GM12878 (cell line): ENCODE results near the gene METTL27. TPM values are rescaled to one million over a fixed set of nuclear protein-coding genes. Genes with fewer than 3 reads are reported as not detected.

ENCODE experiments used
- ATAC-seq: fragments of 200-7000 bp; cut with Tn5 transposase; 3 replicates; pipeline ENCODE4 v1.9.1; 2020; ENCODE audit warnings: mild to moderate bottlenecking, moderate library complexity
- BruUV-seq: library from RNA; stranded (reverse); fragments of 400-500 nt; replicated peaks from 2 replicates; lab custom pipeline; 2021; lab: Mats Ljungman, UMichigan
- CTCF ChIA-PET: fragments of 300-600 bp; sonication (Branson Sonifier 250); formaldehyde crosslinking; extraction: SDS; loops from one replicate; lab custom pipeline; 2021; ENCODE audit warnings: inconsistent platforms; lab: Yijun Ruan, JAX
- POLR2A ChIA-PET: fragments of 350-600 bp; formaldehyde crosslinking; extraction: SDS; loops from one replicate; lab custom pipeline; 2021; ENCODE audit warnings: inconsistent platforms; lab: Charles Lee
- RAD21 ChIA-PET: fragments of 300-600 bp; sonication (Branson Sonifier 250); formaldehyde crosslinking; loops from one replicate; lab custom pipeline; 2023; ENCODE audit warnings: antibody characterized with exemption; ENCODE audit not compliant: unreplicated experiment; lab: Charles Lee
- SMC1A ChIA-PET: fragments of 300-600 bp; sonication (Branson Sonifier 250); formaldehyde crosslinking; loops from one replicate; lab custom pipeline; 2023; ENCODE audit not compliant: unreplicated experiment, uncharacterized antibody; lab: Charles Lee
- DNase-seq: peaks from one replicate; pipeline ENCODE4 v3.0.0-alpha.2; 2011; ENCODE audit warnings: low read depth, low spot score
- FAIRE-seq: peaks from 3 replicates; lab custom pipeline; 2011; peaks lifted over from hg19 to GRCh38; lab: Jason Lieb, UNC
- H2AFZ ChIP-seq: 2 replicates; pipeline ENCODE4 v1.6.0; 2011; ENCODE audit warnings: low read depth, low read length, control low read depth; ENCODE audit not compliant: control insufficient read depth
- H3K27ac ChIP-seq: 2 replicates; pipeline ENCODE4 v1.5.1; 2011; ENCODE audit warnings: control low read depth; ENCODE audit not compliant: control insufficient read depth, insufficient read depth
- H3K27me3 ChIP-seq, 2 experiments: replicated peaks in 1 of 2; 2 replicates each; pipeline versions ENCODE4 v1.6.0 to v1.6.1; 2011; ENCODE audit warnings: low read length in 1 of 2; ENCODE audit not compliant: control insufficient read depth in 2 of 2, insufficient read depth in 2 of 2
- H3K36me3 ChIP-seq, 2 experiments: 2 replicates each; pipeline ENCODE4 v1.5.1; 2011; ENCODE audit warnings: low read length in 1 of 2; ENCODE audit not compliant: control insufficient read depth in 2 of 2, insufficient read depth in 2 of 2
- H3K4me1 ChIP-seq: 2 replicates; pipeline ENCODE4 v1.6.1; 2011; ENCODE audit warnings: mild to moderate bottlenecking, low read length, moderate library complexity, mixed read lengths; ENCODE audit not compliant: control insufficient read depth, insufficient read depth
- H3K4me2 ChIP-seq: 2 replicates; pipeline ENCODE4 v1.6.0; 2011; ENCODE audit warnings: control low read depth; ENCODE audit not compliant: control insufficient read depth, insufficient read depth
- H3K4me3 ChIP-seq: fragments of 200-600 bp; sonication (generic); 2 replicates; pipeline ENCODE4 v1.5.1; 2016
- H3K79me2 ChIP-seq: 2 replicates; pipeline ENCODE4 v1.6.0; 2011; ENCODE audit warnings: low read length; ENCODE audit not compliant: control insufficient read depth, insufficient read depth
- H3K9ac ChIP-seq: 2 replicates; pipeline ENCODE4 v1.8.0; 2011; ENCODE audit warnings: low read length, control low read depth, mixed read lengths; ENCODE audit not compliant: control insufficient read depth, insufficient read depth
- H3K9me3 ChIP-seq: replicated peaks from 3 replicates; pipeline ENCODE4 v1.5.1; 2011; ENCODE audit warnings: mild to moderate bottlenecking, low read length; ENCODE audit not compliant: control insufficient read depth, insufficient read depth
- H4K20me1 ChIP-seq: 2 replicates; pipeline ENCODE4 v1.6.0; 2011; ENCODE audit not compliant: control insufficient read depth, insufficient read depth
- ATF3 ChIP-seq: IDR thresholded peaks from 2 replicates; pipeline ENCODE4 v1.6.1; 2011; ENCODE audit warnings: low read depth, mild to moderate bottlenecking, low read length, moderate library complexity, borderline replicate concordance; ENCODE audit errors: extremely low read depth
- BCL3 ChIP-seq: IDR thresholded peaks from 2 replicates; pipeline ENCODE4 v1.6.1; 2011; ENCODE audit warnings: borderline replicate concordance, low read depth, mild to moderate bottlenecking, moderate library complexity, low read length; ENCODE audit not compliant: insufficient read depth, poor library complexity, severe bottlenecking
- CBFB ChIP-seq: IDR thresholded peaks from 2 replicates; pipeline ENCODE4 v1.6.1; 2016; ENCODE audit warnings: antibody characterized with exemption, low read depth
- ESRRA ChIP-seq: IDR thresholded peaks from 2 replicates; pipeline ENCODE4 v1.6.1; 2012; ENCODE audit warnings: mild to moderate bottlenecking, low read length, improper control_type of control experiment
- EZH2 ChIP-seq: IDR thresholded peaks from 2 replicates; pipeline ENCODE4 v1.6.1; 2012; ENCODE audit warnings: low read depth, mild to moderate bottlenecking, control low read depth, inconsistent platforms, low read length, borderline replicate concordance; ENCODE audit not compliant: control insufficient read depth
- JUNB ChIP-seq: IDR thresholded peaks from 2 replicates; pipeline ENCODE4 v1.6.1; 2016; ENCODE audit warnings: antibody characterized with exemption, mild to moderate bottlenecking
- MTA3 ChIP-seq: IDR thresholded peaks from 2 replicates; pipeline ENCODE4 v1.6.1; 2012; ENCODE audit warnings: low read length, inconsistent platforms, borderline replicate concordance
- RB1 ChIP-seq: fragments of 450-650 bp; formaldehyde crosslinking; IDR thresholded peaks from 2 replicates; pipeline ENCODE4 v1.6.1; 2017; ENCODE audit warnings: mild to moderate bottlenecking, borderline replicate concordance
- RELA ChIP-seq: fragments of 450-650 bp; IDR thresholded peaks from 2 replicates; pipeline ENCODE4 v1.8.0; 2014; ENCODE audit warnings: borderline replicate concordance; ENCODE audit not compliant: partially characterized antibody
- SKIL ChIP-seq: fragments of 450-650 bp; IDR thresholded peaks from 2 replicates; pipeline ENCODE4 v1.6.1; 2017; ENCODE audit warnings: mild to moderate bottlenecking, low read depth, inconsistent platforms; ENCODE audit not compliant: poor library complexity, severe bottlenecking
- STAT1 ChIP-seq: fragments of 450-650 bp; conservative IDR thresholded peaks from 2 replicates; pipeline ENCODE4 v1.6.1; 2014; ENCODE audit warnings: antibody characterized with exemption, mild to moderate bottlenecking
- ZZZ3 ChIP-seq: IDR thresholded peaks from 2 replicates; pipeline ENCODE4 v1.6.1; 2011; ENCODE audit warnings: low read depth; ENCODE audit not compliant: control insufficient read depth, insufficient read length
- WGBS: methylation state at CpG from one replicate; pipeline ENCODE4 v1.1.6; 2016; ENCODE audit warnings: low lambda C conversion rate; ENCODE audit not compliant: insufficient replicate concordance, insufficient coverage; ENCODE audit errors: missing lambda C conversion rate; 5-methylcytosine and 5-hydroxymethylcytosine counted together
- in situ Hi-C: fragments of 300-500 bp; cut with MboI; formaldehyde crosslinking; loops from 9 replicates; pipeline ENCODE4 v1.14.3; 2018; ENCODE audit warnings: mixed read lengths
- intact Hi-C: fragments of 100-400 bp; cut with micrococcal nuclease; formaldehyde crosslinking; loops from one replicate; pipeline ENCODE4 v1.14.2; 2022; ENCODE audit not compliant: unreplicated experiment
- polyA plus RNA-seq, 11 experiments: library from polyadenylated mRNA; depleted of rRNA in 4 of 11; unstranded in 6 of 11; stranded (reverse) in 5 of 11; fragments of >200 nt; fragmentation: Nextera tagmentation in 4 of 11; fragmentation: Illumina TruSeq in 1 of 11; extraction: Ambion mirVana in 4 of 11; extraction: Trizol in 1 of 11; gene quantifications; 1 replicate in 1 of 11; 2 replicates in 10 of 11; pipeline versions ENCODE4 v1.2.1 to v1.2.3, GENCODE V29; 2011 to 2016; ENCODE audit warnings: inconsistent platforms in 2 of 11, missing spikeins in 2 of 11, low read depth in 1 of 11
- total RNA-seq, 4 experiments: library from RNA; depleted of rRNA in 3 of 4; stranded (reverse); fragments of >200 nt in 3 of 4; fragmentation: Illumina TruSeq in 1 of 4; extraction: Trizol in 1 of 4; gene quantifications; 2 replicates each; pipeline versions ENCODE4 v1.2.1 to v1.2.3, GENCODE V29; 2013 to 2021
- TF ChIP-seq, protein P1 (sequence below): fragments of 450-650 bp; IDR thresholded peaks from 2 replicates; pipeline ENCODE4 v1.6.1; 2018; ENCODE audit warnings: mild to moderate bottlenecking, low read depth, moderate library complexity; ENCODE audit not compliant: partially characterized antibody
- TF ChIP-seq, protein P2 (sequence below): IDR thresholded peaks from 2 replicates; pipeline ENCODE4 v1.6.1; 2011; ENCODE audit warnings: borderline replicate concordance, low read depth, mild to moderate bottlenecking, moderate library complexity, mixed read lengths, low read length; ENCODE audit not compliant: insufficient read depth; ENCODE audit errors: extremely low read length

METTL27 gene
- total and polyA plus RNA-seq, 10 of the 15 experiments (the other 5 are each of a cell fraction or from before 2014, with no cell fraction given): 0.10 to 3.4 (median 0.68) TPM

- Histone ChIP-seq H3K4me1 (peaks cover 12% of the 10 kb centered on the region), H3K27ac (no peak overlapping the region), H3K4me2 (no peak overlapping the region), H4K20me1 (no peaks in the 10 kb centered on the region), H3K27me3 (peaks cover 0 to 2% of the 10 kb centered on the region in 2 experiments; a peak in 1 of 4 replicates), H3K9me3 (no peaks in the 10 kb centered on the region), H3K4me3 (no peak overlapping the region), H3K79me2 (no peaks in the 10 kb centered on the region), H3K36me3 (no peaks in the 10 kb centered on the region), H3K9ac (no peak overlapping the region), H2AFZ (no peak overlapping the region)
- BruUV-seq: no TSS peak
- intact Hi-C loops (no loop called here), in situ Hi-C loops (no loop called here)
- RAD21 ChIA-PET: no interaction called here
- SMC1A ChIA-PET: interaction anchor here (0.8 kb wide), 1 partner anchor 26 kb away, joined by 3 read pairs; no protein-coding TSS in a partner anchor
- TF ChIP-seq RELA: no peak
- no peak for TF ChIP-seq SKIL
- TF ChIP-seq, protein P1, sequence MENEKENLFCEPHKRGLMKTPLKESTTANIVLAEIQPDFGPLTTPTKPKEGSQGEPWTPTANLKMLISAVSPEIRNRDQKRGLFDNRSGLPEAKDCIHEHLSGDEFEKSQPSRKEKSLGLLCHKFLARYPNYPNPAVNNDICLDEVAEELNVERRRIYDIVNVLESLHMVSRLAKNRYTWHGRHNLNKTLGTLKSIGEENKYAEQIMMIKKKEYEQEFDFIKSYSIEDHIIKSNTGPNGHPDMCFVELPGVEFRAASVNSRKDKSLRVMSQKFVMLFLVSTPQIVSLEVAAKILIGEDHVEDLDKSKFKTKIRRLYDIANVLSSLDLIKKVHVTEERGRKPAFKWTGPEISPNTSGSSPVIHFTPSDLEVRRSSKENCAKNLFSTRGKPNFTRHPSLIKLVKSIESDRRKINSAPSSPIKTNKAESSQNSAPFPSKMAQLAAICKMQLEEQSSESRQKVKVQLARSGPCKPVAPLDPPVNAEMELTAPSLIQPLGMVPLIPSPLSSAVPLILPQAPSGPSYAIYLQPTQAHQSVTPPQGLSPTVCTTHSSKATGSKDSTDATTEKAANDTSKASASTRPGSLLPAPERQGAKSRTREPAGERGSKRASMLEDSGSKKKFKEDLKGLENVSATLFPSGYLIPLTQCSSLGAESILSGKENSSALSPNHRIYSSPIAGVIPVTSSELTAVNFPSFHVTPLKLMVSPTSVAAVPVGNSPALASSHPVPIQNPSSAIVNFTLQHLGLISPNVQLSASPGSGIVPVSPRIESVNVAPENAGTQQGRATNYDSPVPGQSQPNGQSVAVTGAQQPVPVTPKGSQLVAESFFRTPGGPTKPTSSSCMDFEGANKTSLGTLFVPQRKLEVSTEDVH: no peak
- no peak for TF ChIP-seq ESRRA
- TF ChIP-seq JUNB: no peak
- TF ChIP-seq, protein P2, sequence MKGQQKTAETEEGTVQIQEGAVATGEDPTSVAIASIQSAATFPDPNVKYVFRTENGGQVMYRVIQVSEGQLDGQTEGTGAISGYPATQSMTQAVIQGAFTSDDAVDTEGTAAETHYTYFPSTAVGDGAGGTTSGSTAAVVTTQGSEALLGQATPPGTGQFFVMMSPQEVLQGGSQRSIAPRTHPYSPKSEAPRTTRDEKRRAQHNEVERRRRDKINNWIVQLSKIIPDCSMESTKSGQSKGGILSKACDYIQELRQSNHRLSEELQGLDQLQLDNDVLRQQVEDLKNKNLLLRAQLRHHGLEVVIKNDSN: no peak
- TF ChIP-seq CBFB: no peak
- no peak for TF ChIP-seq ZZZ3
- TF ChIP-seq RB1: no peak
- TF ChIP-seq ATF3: no peak
- TF ChIP-seq EZH2: no peak
- no peak for TF ChIP-seq MTA3
- no peak for TF ChIP-seq STAT1
- no peak for TF ChIP-seq BCL3
- FAIRE-seq (no peak), DNase-seq (no peak), ATAC-seq (no peak)
- 43% methylated on average over 5 of the region's 5 CpGs for WGBS
- POLR2A ChIA-PET: no interaction called here
- CTCF ChIA-PET: interaction anchor here (1.5 kb wide), 1 partner anchor 26 kb away, joined by 4 read pairs; no protein-coding TSS in a partner anchor
These were observed 13.3 kb downstream of the METTL27 start for GRCh38 chr7:73828972-73829371.
